Measurements from ENCODE around the gene MEGF11. TPM values are rescaled to one million over a fixed set of nuclear protein-coding genes. Genes with fewer than 3 reads are reported as not detected.

The MEGF11 gene
- polyA plus RNA-seq, 1 of the 3 experiments (the other 2 are of a cell fraction), result not detected

- 43% methylated on average over 1 of the region's 1 CpG for WGBS (ENCODE audit: low lambda C conversion rate)
- CTCF ChIA-PET, result no interaction called here
Measured at GRCh38 chr15:66112388-66112787, 141.2 kb downstream of the MEGF11 start.

More at GRCh38 chr15:66112388-66112787, 141.2 kb downstream of the MEGF11 start:
- DNase-seq, result no peak
- no peaks in the 10 kb centered on the region for H3K9me2 ChIP-seq
- no peak overlapping the region for H3K4me2 ChIP-seq
- H3K27ac ChIP-seq (ENCODE audit: low read depth in 2 of 2, low read length in 1 of 2), result no peak overlapping the region
- H3F3A ChIP-seq (replicated peaks; ENCODE audit: insufficient read depth), result no peaks in the 10 kb centered on the region
- TF ChIP-seq IRF3 (IDR thresholded peaks at IDR 0.05; ENCODE audit: low read depth, low read length) (no peak), MXI1 (IDR thresholded peaks at IDR 0.05; ENCODE audit: low read depth, low read length) (no peak), RCOR1 (IDR thresholded peaks at IDR 0.05; ENCODE audit: low read length) (no peak), POLR2AphosphoS5 (IDR thresholded peaks at IDR 0.05; ENCODE audit: low read depth, low read length) (no peak), CHD2 (IDR thresholded peaks at IDR 0.05; ENCODE audit: low read length, partially characterized antibody) (no peak), TEAD4 (IDR thresholded peaks at IDR 0.05; ENCODE audit: borderline replicate concordance, insufficient read depth) (no peak), NFIC (IDR thresholded peaks at IDR 0.05; ENCODE audit: borderline replicate concordance) (no peak), EP300 (IDR thresholded peaks at IDR 0.05; ENCODE audit: borderline replicate concordance in 1 of 2, low read depth in 1 of 2, low read length in 1 of 2) (no peak), PBX3 (IDR thresholded peaks at IDR 0.05) (no peak), SMC3 (IDR thresholded peaks at IDR 0.05; ENCODE audit: low read depth, low read length) (no peak), REST (IDR thresholded peaks at IDR 0.05; ENCODE audit: low read depth, low read length) (no peak), RXRA (IDR thresholded peaks at IDR 0.05; ENCODE audit: borderline replicate concordance, low read depth) (no peak), EZH2phosphoT487 (IDR thresholded peaks at IDR 0.05; ENCODE audit: borderline replicate concordance, low read depth) (no peak), ELF1 (IDR thresholded peaks at IDR 0.05) (no peak), RAD21 (IDR thresholded peaks at IDR 0.05; ENCODE audit: low read length) (no peak), MEF2A (IDR thresholded peaks at IDR 0.05; ENCODE audit: borderline replicate concordance, low read depth) (no peak), FOSL2 (IDR thresholded peaks at IDR 0.05; ENCODE audit: borderline replicate concordance, low read depth) (no peak), GATA2 (CRISPR knock-in tag; IDR thresholded peaks at IDR 0.05) (no peak), NRF1 (IDR thresholded peaks at IDR 0.05; ENCODE audit: low read depth, low read length) (no peak)
- POLR2A ChIA-PET, result no interaction called here
- H3K4me1 ChIP-seq (ENCODE audit: control insufficient read depth in 1 of 2, insufficient read depth in 2 of 2, low read depth in 1 of 2, low read length in 1 of 2), result no peaks in the 10 kb centered on the region
- no peaks in the 10 kb centered on the region for H3K79me2 ChIP-seq (ENCODE audit: insufficient read depth)
- no peaks in the 10 kb centered on the region for H3K9me3 ChIP-seq
- H3K36me3 ChIP-seq (replicated peaks in 1 of 2; ENCODE audit: control insufficient read depth in 1 of 2, insufficient read depth in 2 of 2, low read length in 1 of 2), result no peaks in the 10 kb centered on the region
- no peaks in the 10 kb centered on the region for H4K20me1 ChIP-seq (ENCODE audit: insufficient read depth)
- no peak overlapping the region for H2AFZ ChIP-seq (ENCODE audit: low read depth)
- no peak overlapping the region for H3K4me3 ChIP-seq (ENCODE audit: low read depth in 2 of 2, low read length in 1 of 2)
- H3K9ac ChIP-seq, result no peak overlapping the region
- peaks cover 35% of the 10 kb centered on the region for H3K27me3 ChIP-seq (ENCODE audit: insufficient read depth)
